ENCODE data around the gene ZNF521.

Gene ZNF521

GRCh38 chr18:25335062-25335461 lies 16.9 kb downstream of the ZNF521 start:
- DNase-seq, result no peak

GRCh38 chr18:25334588-25334987 lies 17.4 kb downstream of the ZNF521 start:
- DNase-seq, result no peak

DNA sequence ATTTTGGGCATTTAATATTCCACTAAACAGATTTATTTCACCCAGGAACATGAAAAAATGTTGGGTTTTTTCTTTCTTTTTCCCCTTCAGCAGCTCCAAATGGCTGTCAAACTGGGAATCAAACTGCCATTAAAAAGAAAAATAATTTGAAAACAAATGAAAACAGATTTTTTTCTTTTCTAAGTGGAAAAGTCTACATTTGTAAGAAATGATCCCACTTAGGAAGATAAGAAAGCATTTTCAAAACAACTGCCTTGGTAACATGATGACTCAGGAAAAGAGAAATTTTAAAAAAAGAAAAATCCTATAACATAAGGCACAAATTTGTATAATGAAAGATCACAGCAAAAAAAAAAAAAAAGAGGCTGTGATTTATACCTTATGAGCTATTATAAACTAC lies 20.0 kb downstream of the ZNF521 start:
- DNase-seq, result no peak

- no peak for DNase-seq
Observed at GRCh38 chr18:25329783-25330182, 22.2 kb downstream of the ZNF521 start.

DNA sequence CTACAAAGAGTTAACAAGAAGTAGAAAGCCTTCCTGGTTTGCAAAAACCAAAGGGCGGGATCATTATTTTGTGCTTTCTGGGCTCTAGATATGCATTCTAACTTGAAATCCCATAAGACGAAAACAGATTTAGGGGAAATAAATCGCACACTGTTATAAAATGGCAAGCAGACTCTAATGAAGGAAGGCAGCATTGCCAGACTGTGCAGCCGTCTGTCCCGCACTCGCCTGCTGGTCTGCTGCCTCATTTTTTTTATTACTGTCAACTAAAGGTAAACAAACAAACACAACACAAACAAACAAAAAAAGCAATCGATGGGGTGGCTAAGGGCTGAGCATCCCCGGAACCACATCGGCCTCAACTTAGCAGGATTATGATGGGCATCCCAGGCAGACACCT lies 24.4 kb downstream of the ZNF521 start:
- DNase-seq, result no peak

DNA sequence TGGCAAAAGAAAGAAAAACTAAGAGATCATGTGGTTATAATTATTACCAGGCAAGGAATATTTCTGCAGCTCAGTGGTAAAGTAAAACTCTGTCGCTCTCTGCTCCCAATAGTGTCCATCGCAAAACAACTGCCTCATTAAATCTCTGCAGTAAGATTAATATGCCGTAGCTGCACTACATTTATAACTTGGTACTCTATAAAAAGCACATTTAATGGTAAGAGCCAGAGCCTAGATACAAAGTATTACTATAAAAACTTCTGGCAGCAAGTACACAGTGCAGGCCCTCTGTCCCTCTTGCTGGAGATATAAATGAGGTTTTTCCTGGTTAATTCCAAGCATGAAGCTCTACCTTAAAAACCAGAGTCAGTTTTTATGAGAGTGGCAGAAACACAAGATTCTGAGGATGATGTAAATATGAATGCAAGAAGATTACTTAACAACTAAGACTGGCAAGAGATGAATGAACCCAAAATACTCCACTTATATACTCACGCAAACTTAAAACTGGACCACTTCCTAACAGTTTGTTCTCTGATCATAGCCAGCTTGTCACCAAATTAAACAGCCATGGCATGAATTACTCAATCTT lies 25.5 kb downstream of the ZNF521 start:
- peak in 1 of 3 donors; percentile 7 for DNase-seq

DNA sequence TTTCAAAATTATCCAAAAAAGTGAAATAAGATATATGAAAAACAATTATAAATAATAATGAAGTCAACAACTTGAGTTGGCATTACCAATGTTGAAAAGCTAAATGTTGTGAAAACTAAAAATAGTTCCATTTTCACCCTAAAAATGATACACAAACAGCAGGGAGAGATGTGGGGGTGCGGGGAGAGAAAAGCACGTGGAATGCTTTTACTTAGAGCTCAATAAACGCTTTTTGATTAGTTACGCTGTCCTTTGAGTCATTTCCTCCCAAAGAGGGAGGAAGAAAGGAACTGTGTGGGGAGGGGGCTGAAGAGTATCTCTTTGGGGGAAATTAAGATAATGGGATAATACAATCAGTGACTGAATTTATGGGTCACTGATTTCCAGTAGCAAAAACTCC lies 29.2 kb downstream of the ZNF521 start:
- DNase-seq, result no peak

DNA sequence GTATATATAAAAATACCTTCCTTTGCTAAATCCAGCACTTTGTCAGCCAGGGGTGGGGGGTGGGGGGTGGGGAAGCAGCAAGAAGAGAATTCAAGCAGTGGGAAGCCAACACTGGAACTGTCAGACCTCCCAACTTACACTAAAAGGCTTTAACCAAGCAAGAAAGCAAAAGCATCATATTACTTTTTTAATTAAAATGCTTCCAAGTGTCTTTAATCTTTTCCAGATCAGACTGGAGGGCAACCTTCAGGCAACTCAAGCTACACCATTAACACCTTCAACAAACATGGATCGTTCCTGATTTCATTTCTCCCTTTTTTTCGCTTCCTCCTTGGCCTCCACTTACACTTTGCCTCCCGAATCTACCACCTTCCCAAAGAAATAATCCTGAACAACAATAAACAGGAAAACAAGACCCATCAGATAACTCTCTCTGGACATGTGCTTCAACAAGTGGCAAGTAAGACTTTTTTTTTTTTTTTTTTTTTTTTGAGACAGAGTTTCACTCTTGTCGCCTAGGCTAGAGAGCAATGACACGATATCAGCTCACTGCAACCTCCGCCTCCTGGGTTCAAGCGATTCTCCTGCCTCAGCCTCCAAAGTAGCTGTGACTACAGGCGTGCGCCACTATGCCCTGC lies 35.5 kb downstream of the ZNF521 start:
- no peak for DNase-seq

- DNase-seq, result no peak
Observed at GRCh38 chr18:25314838-25315190, 37.2 kb downstream of the ZNF521 start.

DNA sequence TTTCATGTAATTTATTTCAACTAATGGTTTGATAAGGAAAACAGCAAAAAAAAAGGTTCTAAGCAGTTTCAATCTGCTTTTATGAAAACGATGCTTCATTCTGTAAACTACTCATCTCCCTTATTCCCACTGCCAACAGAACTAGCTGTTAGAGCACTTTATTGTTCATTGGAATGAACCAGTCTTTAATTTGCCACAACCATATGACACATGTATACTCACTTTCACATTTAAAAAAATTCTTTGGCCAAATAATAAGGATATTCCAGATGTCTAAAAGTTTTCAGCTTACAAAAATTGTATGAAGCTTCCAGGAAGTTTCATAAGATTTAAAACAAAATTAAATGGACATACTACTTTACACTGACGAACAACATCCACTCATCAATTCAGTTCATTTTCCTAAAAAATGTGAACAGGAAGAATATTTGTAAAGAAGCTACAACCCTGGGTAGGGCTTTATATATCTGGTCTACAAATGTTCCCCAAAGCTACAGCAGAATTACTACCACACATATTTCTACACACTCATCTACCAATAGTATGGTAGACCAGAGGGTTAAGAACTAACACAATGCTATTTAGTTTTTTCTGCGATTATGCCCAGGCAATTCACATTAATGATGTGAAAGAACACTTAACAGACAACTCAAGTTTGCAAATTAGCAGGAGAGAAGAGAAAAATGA lies 37.7 kb downstream of the ZNF521 start:
- DNase-seq, result no peak

GRCh38 chr18:25313268-25313667 lies 38.7 kb downstream of the ZNF521 start:
- no peak for DNase-seq

DNA sequence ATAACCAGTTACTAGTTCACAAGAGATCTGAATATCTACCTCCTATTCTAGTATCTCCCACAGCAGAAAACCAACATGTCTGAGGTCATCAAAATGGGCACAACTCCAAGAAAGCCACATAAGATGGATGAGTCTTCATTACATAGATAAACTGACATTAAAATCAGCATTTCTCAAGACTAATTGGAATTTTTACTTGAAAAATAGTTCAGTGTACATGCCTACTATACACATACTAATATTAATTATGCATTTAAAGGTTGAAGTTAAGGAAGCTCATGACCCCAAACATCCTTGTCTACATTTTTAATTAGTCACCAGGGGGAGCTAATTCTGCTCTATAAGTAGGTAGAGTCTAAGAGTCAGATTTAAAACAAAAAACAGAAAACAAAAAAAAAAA lies 41.9 kb downstream of the ZNF521 start:
- peak; percentile 24 to 41 (median 41) for DNase-seq

DNA sequence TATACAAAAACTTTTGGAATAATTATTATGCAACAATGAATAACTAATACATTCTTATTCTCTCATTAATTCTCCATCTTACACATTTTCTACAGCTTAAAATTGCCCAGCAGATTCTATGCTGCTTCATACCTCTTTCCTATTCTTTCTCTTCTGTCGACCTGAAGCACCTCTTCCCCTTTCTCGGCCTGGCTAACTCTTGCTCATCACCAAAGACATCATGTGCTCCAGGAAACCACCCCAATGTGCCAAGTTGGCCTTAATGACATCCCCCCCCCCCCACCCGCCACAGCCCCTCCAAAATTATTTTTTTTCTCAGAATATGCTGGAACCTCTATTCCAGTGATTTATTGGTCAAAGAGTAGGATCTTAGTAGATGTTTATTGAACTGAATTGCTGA lies 43.6 kb downstream of the ZNF521 start:
- no peak for DNase-seq

- no peak for DNase-seq
Observed at GRCh38 chr18:25307192-25307591, 44.8 kb downstream of the ZNF521 start.

GRCh38 chr18:25306671-25307070 lies 45.3 kb downstream of the ZNF521 start:
- DNase-seq, result no peak

- no peak for DNase-seq
Observed at GRCh38 chr18:25305584-25305983, 46.4 kb downstream of the ZNF521 start.

DNA sequence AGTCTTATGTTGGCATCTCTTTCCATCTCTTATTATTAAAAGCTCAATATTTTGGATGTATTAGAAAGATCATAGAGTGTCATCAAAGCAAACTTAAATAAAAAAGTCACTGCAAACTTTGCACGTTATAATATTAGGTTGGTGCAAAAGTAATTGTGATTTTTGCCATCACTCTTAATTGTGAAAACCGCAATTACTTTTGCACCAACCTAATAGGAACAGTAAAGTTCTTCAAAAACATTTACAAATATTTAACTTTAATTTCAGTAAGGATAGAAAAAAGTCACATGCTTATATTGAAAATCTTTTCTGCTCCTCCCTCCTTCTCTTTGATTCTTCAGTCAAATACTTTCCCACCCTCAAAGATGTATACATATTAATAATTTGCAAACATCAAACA lies 51.5 kb downstream of the ZNF521 start:
- no peak for DNase-seq

DNA sequence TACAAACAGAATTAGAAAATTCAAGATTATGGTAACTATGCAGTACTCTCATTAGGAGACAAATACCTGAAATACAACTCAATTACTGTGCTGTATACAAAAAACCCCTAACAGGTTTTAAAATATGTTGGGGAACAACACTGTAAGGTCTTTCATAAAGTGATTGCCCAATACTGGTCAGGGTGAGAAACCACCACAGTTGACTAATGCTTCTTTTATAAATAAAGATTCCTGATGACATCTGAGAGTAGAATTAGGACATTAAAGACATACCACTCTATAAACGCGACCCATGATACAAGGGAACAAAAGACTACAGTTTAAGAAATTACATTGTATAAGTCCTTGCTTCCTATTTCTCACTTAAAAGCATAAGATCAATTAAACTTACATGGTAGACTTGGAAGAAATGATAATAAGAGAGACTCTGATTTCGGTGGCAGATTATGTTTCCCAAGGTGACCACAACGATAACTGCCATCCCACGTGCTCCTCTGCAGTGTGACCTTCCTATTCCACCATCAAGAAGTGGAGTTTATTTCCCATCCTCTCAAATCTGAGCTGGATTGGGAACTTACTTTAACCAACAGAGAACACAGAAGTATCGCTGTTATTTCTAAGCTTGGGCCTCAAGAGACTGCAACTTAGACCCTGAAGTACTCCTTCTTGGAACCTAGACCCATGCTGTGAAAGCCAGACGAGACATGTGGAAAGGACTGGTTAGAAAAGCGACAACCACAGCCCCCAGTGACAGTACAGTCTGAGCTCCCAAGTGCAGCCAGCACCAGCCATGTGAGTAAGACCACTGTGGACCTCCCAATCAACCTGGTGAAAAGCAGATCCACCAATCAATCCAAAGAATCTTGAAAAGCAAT lies 52.3 kb downstream of the ZNF521 start:
- peak; percentile 54 to 81 (median 77) for DNase-seq

DNA sequence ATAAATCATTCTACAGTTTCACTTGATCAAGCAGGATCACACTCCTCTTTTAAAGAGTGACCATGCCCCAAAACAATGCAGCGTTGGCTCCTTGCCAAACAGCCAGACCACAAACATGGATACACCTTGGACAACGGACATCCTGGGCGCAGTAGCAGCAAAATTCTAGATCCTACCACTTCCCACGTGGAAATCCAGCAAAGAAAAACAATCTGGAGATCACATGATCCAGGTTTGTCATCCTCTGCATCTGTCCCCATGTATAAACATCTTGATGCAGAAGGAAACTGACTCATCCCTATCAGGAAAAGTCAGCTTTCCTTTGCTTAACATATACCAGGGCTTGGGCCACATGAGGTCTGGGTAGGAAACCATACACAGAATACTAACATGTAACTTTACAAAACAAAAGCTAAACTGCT lies 53.1 kb downstream of the ZNF521 start:
- peak; percentile 67 to 84 (median 78) for DNase-seq

- DNase-seq, result no peak
Observed at GRCh38 chr18:25295624-25296138, 56.3 kb downstream of the ZNF521 start.

DNA sequence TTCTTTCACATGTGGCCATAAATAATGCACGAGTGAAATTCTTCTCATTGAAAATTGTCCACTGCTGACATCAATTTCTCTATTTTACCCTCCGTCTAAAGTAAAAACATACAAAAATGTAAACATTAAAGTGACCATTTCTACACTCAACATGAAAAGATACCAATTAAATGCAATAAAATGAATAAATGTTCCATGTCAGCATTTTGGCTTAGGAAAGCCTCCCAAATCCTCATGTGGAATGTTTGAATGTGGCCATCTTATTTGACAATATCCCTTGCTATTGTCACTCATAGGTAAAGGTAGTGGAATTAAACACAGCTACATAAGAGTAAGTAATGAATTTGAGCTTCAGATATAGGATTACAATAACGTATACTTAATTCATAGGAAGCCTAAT lies 60.8 kb downstream of the ZNF521 start:
- DNase-seq, result no peak

- DNase-seq, result no peak
Observed at GRCh38 chr18:25289001-25289631, 62.9 kb downstream of the ZNF521 start.

Data from suppressor macrophage treated with lipopolysaccharide for 1 hour (primary cell).